Testis (tissue), 3 donors: ENCODE data around the gene CD44. TPM values are rescaled to one million over a fixed set of nuclear protein-coding genes. Genes with fewer than 3 reads are reported as not detected.
"Not testable (repeated sequence)": the region's sequence is repeated elsewhere in the genome, so short reads cannot be mapped to it uniquely, and the experiment has no call there.

Source experiments
- DNase-seq: peaks from one replicate; pipeline ENCODE4 v3.0.0-alpha.2; 2019
- H3K27ac ChIP-seq, 2 donors: fragments of 200-600 bp; sonication (generic); one replicate each; pipeline ENCODE4 v1.5.1; 2019
- H3K27me3 ChIP-seq: fragments of 200-600 bp; sonication (generic); one replicate; pipeline ENCODE4 v1.5.1; 2019
- H3K36me3 ChIP-seq: fragments of 200-600 bp; sonication (generic); one replicate; pipeline ENCODE4 v1.5.1; 2017; ENCODE audit warnings: low read depth; ENCODE audit errors: missing control alignments
- H3K4me1 ChIP-seq: fragments of 200-600 bp; sonication (generic); one replicate; pipeline ENCODE4 v1.5.1; 2019
- H3K4me3 ChIP-seq, 2 donors: fragments of 200-600 bp; sonication (generic); one replicate each; pipeline ENCODE4 v1.5.1; 2017 to 2019
- H3K9me3 ChIP-seq: fragments of 200-600 bp; sonication (generic); one replicate; pipeline ENCODE4 v1.5.1; 2017
- CTCF ChIP-seq, 3 experiments: fragments of 450-650 bp in 2 of 3; fragments of 200-600 bp in 1 of 3; sonication (generic) in 1 of 3; IDR thresholded peaks; one replicate each; pipeline ENCODE4 v1.5.1; 2016 to 2019; ENCODE audit warnings: antibody characterized with exemption in 3 of 3, mild to moderate bottlenecking in 2 of 3, moderate library complexity in 1 of 3
- POLR2A ChIP-seq: fragments of 450-650 bp; IDR thresholded peaks from one replicate; pipeline ENCODE4 v1.6.1; 2017; ENCODE audit warnings: antibody characterized with exemption, mild to moderate bottlenecking, moderate library complexity
- WGBS, 2 donors: methylation state at CpG; one replicate each; pipeline ENCODE4 v1.1.5; 2018; 5-methylcytosine and 5-hydroxymethylcytosine counted together
- intact Hi-C: fragments of 100-400 bp; cut with DNase I; formaldehyde crosslinking; loops from one replicate; pipeline ENCODE4 v1.15.1; 2023; ENCODE audit warnings: low total_unique reads
- polyA plus RNA-seq: library from polyadenylated mRNA; stranded (reverse); fragments of 350-450 nt; fragmentation: Illumina TruSeq; extraction: RNeasy Lipid Tissue Mini Kit (QIAGEN cat#74804); gene quantifications from one replicate; pipeline ENCODE4 v1.2.3, GENCODE V29; 2014; ENCODE audit warnings: low read depth, low replicate concordance; ENCODE audit not compliant: insufficient read depth
- total RNA-seq, 2 donors: library from RNA; depleted of rRNA; stranded (reverse); fragments of >200 nt; gene quantifications; one replicate each; pipeline ENCODE4 v1.2.3, GENCODE V29; 2016

CD44 gene
- total and polyA plus RNA-seq, 3 donors from 2014 or later = 4.0 to 44.5 (median 13.4) TPM

- Histone ChIP-seq H3K27me3 (no peaks in the 10 kb centered on the region), H3K36me3 (no peaks in the 10 kb centered on the region), H3K4me1 (no peaks in the 10 kb centered on the region), H3K27ac (no peak overlapping the region), H3K9me3 (no peaks in the 10 kb centered on the region), H3K4me3 (no peak overlapping the region)
- TF ChIP-seq POLR2A (no peak), CTCF (IDR thresholded peaks at IDR 0.05) (no peak)
- no peak for DNase-seq
- intact Hi-C loops = no loop called here
Measured at GRCh38 chr11:35105319-35106079, 33.5 kb upstream of the CD44 start.

GRCh38 chr11:35106595-35106994 lies 32.4 kb upstream of the CD44 start:
- Histone ChIP-seq H3K4me1 (no peaks in the 10 kb centered on the region), H3K27me3 (no peaks in the 10 kb centered on the region), H3K36me3 (no peaks in the 10 kb centered on the region), H3K9me3 (no peaks in the 10 kb centered on the region), H3K27ac (no peak overlapping the region), H3K4me3 (no peak overlapping the region)
- TF ChIP-seq POLR2A (no peak), CTCF (IDR thresholded peaks at IDR 0.05) (no peak)
- intact Hi-C loops = no loop called here
- 75 to 80% methylated on average over 2 of the region's 2 CpGs for WGBS, 2 donors
- no peak for DNase-seq

- no peak overlapping the region for H3K4me3 ChIP-seq
- TF ChIP-seq CTCF (IDR thresholded peaks at IDR 0.05) (no peak), POLR2A (no peak)
- H3K36me3 ChIP-seq = no peaks in the 10 kb centered on the region
- 64 to 75% methylated on average over 2 of the region's 2 CpGs for WGBS, 2 donors
- intact Hi-C loops = no loop called here
- H3K27me3 ChIP-seq = no peaks in the 10 kb centered on the region
- DNase-seq = no peak
- no peak overlapping the region for H3K27ac ChIP-seq
- H3K9me3 ChIP-seq = no peaks in the 10 kb centered on the region
- H3K4me1 ChIP-seq = no peaks in the 10 kb centered on the region
Measured at GRCh38 chr11:35107861-35108260, 31.1 kb upstream of the CD44 start.

GRCh38 chr11:35108336-35108735 lies 30.6 kb upstream of the CD44 start:
- 85 to 96% methylated on average over 1 of the region's 1 CpG for WGBS, 2 donors
- H3K36me3 ChIP-seq, H3K27me3 ChIP-seq, H3K4me3 ChIP-seq, DNase-seq, intact Hi-C loops, H3K9me3 ChIP-seq, H3K27ac ChIP-seq, H3K4me1 ChIP-seq: not testable (repeated sequence)

GRCh38 chr11:35109041-35109440 lies 29.9 kb upstream of the CD44 start:
- DNase-seq = no peak
- no peaks in the 10 kb centered on the region for H3K36me3 ChIP-seq
- intact Hi-C loops = no loop called here
- no peaks in the 10 kb centered on the region for H3K4me1 ChIP-seq
- H3K4me3 ChIP-seq = no peak overlapping the region
- TF ChIP-seq POLR2A (no peak), CTCF (IDR thresholded peaks at IDR 0.05) (no peak)
- no peaks in the 10 kb centered on the region for H3K27me3 ChIP-seq
- H3K27ac ChIP-seq = no peak overlapping the region
- H3K9me3 ChIP-seq = no peaks in the 10 kb centered on the region
